Endothelial cell of umbilical vein (primary cell): ENCODE data around the gene CPNE2. TPM values are rescaled to one million over a fixed set of nuclear protein-coding genes. Genes with fewer than 3 reads are reported as not detected.

Experiments
- BruUV-seq: library from RNA; stranded (reverse); fragments of 400-500 nt; replicated peaks from 2 replicates; lab custom pipeline; 2021; lab: Mats Ljungman, UMichigan
- CTCF ChIA-PET: fragments of 300-600, 350-600 bp; sonication (Branson Sonifier 250); formaldehyde crosslinking; loops from one replicate; lab custom pipeline; 2021; ENCODE audit warnings: antibody characterized with exemption, inconsistent platforms; lab: Charles Lee
- POLR2A ChIA-PET: fragments of 300-600, 350-600 bp; sonication (Branson Sonifier 250); formaldehyde crosslinking; loops from one replicate; lab custom pipeline; 2021; ENCODE audit warnings: antibody characterized with exemption, inconsistent platforms; lab: Charles Lee
- DNase-seq: peaks from one replicate; pipeline ENCODE4 v3.0.0-alpha.2; 2011; ENCODE audit warnings: low read depth, low spot score
- FAIRE-seq: peaks from 2 replicates; lab custom pipeline; 2011; peaks lifted over from hg19 to GRCh38; lab: Jason Lieb, UNC
- H2AFZ ChIP-seq: 2 replicates; pipeline ENCODE4 v1.6.0; 2012; ENCODE audit warnings: low read depth, low read length, control low read depth, inconsistent platforms
- H3K27ac ChIP-seq: 2 replicates; pipeline ENCODE4 v1.5.1; 2011; ENCODE audit warnings: low read depth, mild to moderate bottlenecking, control low read depth, low read length, moderate library complexity; ENCODE audit not compliant: insufficient read depth
- H3K27me3 ChIP-seq, 2 experiments: 2 replicates each; pipeline versions ENCODE4 v1.6.0 to v1.6.1; 2011; ENCODE audit warnings: low read length in 2 of 2, mixed read lengths in 1 of 2; ENCODE audit not compliant: control insufficient read depth in 2 of 2, insufficient read depth in 2 of 2
- H3K36me3 ChIP-seq, 2 experiments: 2 replicates in 1 of 2; 3 replicates in 1 of 2; pipeline ENCODE4 v1.5.1; 2011; ENCODE audit warnings: low read length in 2 of 2, mild to moderate bottlenecking in 1 of 2, moderate library complexity in 1 of 2; ENCODE audit not compliant: control insufficient read depth in 2 of 2, insufficient read depth in 2 of 2; ENCODE audit errors: extremely low read depth in 1 of 2
- H3K4me1 ChIP-seq: 3 replicates; pipeline ENCODE4 v1.5.1; 2011; ENCODE audit warnings: mild to moderate bottlenecking, low read length; ENCODE audit not compliant: control insufficient read depth, insufficient read depth; ENCODE audit errors: extremely low read depth
- H3K4me2 ChIP-seq: 2 replicates; pipeline ENCODE4 v1.6.1; 2011; ENCODE audit warnings: low read length, control low read depth, mixed read lengths; ENCODE audit not compliant: insufficient read depth
- H3K4me3 ChIP-seq, 3 experiments: fragments of 200-600 bp in 1 of 3; sonication (generic), shearing (Covaris generic) in 1 of 3; replicated peaks in 1 of 3; 2 replicates each; pipeline ENCODE4 v1.5.1; 2011 to 2016; ENCODE audit warnings: control low read depth in 3 of 3, low read length in 3 of 3, mild to moderate bottlenecking in 2 of 3, inconsistent platforms in 1 of 3, low read depth in 1 of 3, moderate library complexity in 1 of 3; ENCODE audit not compliant: insufficient read depth in 1 of 3
- H3K79me2 ChIP-seq: 2 replicates; pipeline ENCODE4 v1.6.0; 2012; ENCODE audit warnings: low read length, inconsistent platforms; ENCODE audit not compliant: control insufficient read depth, insufficient read depth
- H3K9ac ChIP-seq: replicated peaks from 2 replicates; pipeline ENCODE3; 2011; ENCODE audit warnings: low read length, control low read depth; ENCODE audit not compliant: insufficient read depth; ENCODE audit errors: extremely low read depth
- H3K9me1 ChIP-seq: replicated peaks from 3 replicates; pipeline ENCODE4 v1.6.0; 2011; ENCODE audit warnings: mild to moderate bottlenecking, low read length; ENCODE audit not compliant: control insufficient read depth, insufficient read depth; ENCODE audit errors: extremely low read depth
- H3K9me3 ChIP-seq: replicated peaks from 2 replicates; pipeline ENCODE4 v1.5.1; 2012; ENCODE audit warnings: low read length, inconsistent platforms; ENCODE audit not compliant: control insufficient read depth, insufficient read depth
- H4K20me1 ChIP-seq: replicated peaks from 2 replicates; pipeline ENCODE3; 2011; ENCODE audit warnings: mild to moderate bottlenecking, low read length; ENCODE audit not compliant: control insufficient read depth, insufficient read depth; ENCODE audit errors: extremely low read depth
- CTCF ChIP-seq, 2 donors: IDR thresholded peaks; 1 replicate in 1 of 2; 2 replicates in 1 of 2; pipeline ENCODE4 v1.5.1; 2011; ENCODE audit warnings: low read length in 2 of 2, mild to moderate bottlenecking in 2 of 2, moderate library complexity in 2 of 2, control low read depth in 1 of 2, inconsistent platforms in 1 of 2, low read depth in 1 of 2; ENCODE audit not compliant: insufficient read depth in 1 of 2; ENCODE audit errors: extremely low read depth in 1 of 2
- EZH2 ChIP-seq: IDR thresholded peaks from 2 replicates; pipeline ENCODE4 v1.6.1; 2012; ENCODE audit warnings: borderline replicate concordance, low read depth, mild to moderate bottlenecking, moderate library complexity, low read length, inconsistent platforms; ENCODE audit not compliant: severe bottlenecking
- FOS ChIP-seq: IDR thresholded peaks from 2 replicates; pipeline ENCODE4 v1.6.1; 2011; ENCODE audit warnings: mild to moderate bottlenecking, low read length, moderate library complexity, borderline replicate concordance; ENCODE audit not compliant: insufficient read depth
- GATA2 ChIP-seq: IDR thresholded peaks from 2 replicates; pipeline ENCODE4 v1.7.0; 2011; ENCODE audit warnings: low read depth, mild to moderate bottlenecking, moderate library complexity, mixed read lengths, low read length; ENCODE audit not compliant: insufficient read length, insufficient read depth
- JUN ChIP-seq: IDR thresholded peaks from 2 replicates; pipeline ENCODE4 v1.6.1; 2011; ENCODE audit warnings: borderline replicate concordance, low read depth; ENCODE audit not compliant: insufficient read length, insufficient read depth
- MYC ChIP-seq: IDR thresholded peaks from one replicate; pipeline ENCODE4 v1.6.1; 2011; ENCODE audit warnings: mild to moderate bottlenecking, low read depth, low read length
- POLR2A ChIP-seq: IDR thresholded peaks from 2 replicates; pipeline ENCODE4 v1.6.1; 2012; ENCODE audit warnings: low read depth, mild to moderate bottlenecking, control low read depth, low read length
- POLR2AphosphoS5 ChIP-seq: IDR thresholded peaks from 2 replicates; pipeline ENCODE4 v1.6.1; 2012; ENCODE audit warnings: low read depth, mild to moderate bottlenecking, control low read depth, low read length, moderate library complexity; ENCODE audit not compliant: insufficient read depth
- dilution Hi-C: fragments of 300-500 bp; cut with MboI; formaldehyde crosslinking; loops from one replicate; pipeline ENCODE4 v1.15.0; 2019; ENCODE audit warnings: low sequenced_read_pairs; ENCODE audit not compliant: extremely low pct_ligation_motif_present
- intact Hi-C: fragments of 100-400 bp; cut with micrococcal nuclease; formaldehyde crosslinking; loops from one replicate; pipeline ENCODE4 v1.10.0; 2022
- polyA plus RNA-seq, 4 experiments: library from polyadenylated mRNA; depleted of rRNA in 3 of 4; stranded (reverse) in 3 of 4; unstranded in 1 of 4; fragments of >200 nt; gene quantifications; 2 replicates each; pipeline versions ENCODE4 v1.2.1 to v1.2.3, GENCODE V29; 2011 to 2012; ENCODE audit warnings: missing spikeins in 1 of 4
- total RNA-seq: library from RNA; stranded (reverse); gene quantifications from 2 replicates; pipeline ENCODE4 v1.2.3, GENCODE V29; 2021
- TF ChIP-seq, protein P1 (sequence below): IDR thresholded peaks from 2 replicates; pipeline ENCODE4 v1.6.1; 2011; ENCODE audit not compliant: insufficient read depth, insufficient read length

The CPNE2 gene
- total and polyA plus RNA-seq, 2 donors (not counting 3 experiments of a cell fraction or from before 2014, with no cell fraction given): 91.9 to 187 TPM

DNA sequence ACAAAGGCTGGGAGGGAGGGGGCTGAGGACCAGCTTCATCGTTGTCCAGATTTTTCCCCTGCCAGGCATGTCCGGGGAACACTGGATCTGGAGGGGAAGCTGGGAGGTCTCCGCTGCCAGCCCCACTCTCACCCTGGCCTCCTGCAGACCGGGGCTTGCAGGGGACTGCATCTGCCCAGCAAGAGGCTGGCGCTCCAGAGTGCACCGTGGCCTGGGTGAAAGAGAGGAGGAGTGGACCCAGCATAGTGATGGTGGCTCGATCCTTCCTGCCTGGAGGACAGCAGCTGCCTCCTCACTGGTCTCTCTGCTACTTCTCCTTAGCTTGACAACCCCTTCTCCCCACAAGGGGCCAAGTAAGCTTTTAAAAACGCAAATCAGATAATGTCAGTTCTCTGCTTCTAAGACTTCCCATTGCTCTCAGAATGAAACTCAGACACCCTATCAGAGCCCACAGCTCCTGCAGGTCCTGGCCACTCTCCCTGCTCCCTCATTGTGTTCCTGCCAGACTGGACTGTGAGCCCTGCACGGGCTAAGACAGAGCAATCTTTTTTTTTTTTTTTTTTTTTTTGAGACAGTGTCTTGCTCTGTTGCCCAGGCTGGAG, 15.0 kb downstream of the CPNE2 start:
- Histone ChIP-seq H3K4me1 (no peaks in the 10 kb centered on the region), H3K4me2 (no peak overlapping the region), H4K20me1 (no peaks in the 10 kb centered on the region), H3K27me3 (no peaks in the 10 kb centered on the region), H3K27ac (no peak overlapping the region), H3K9me1 (no peaks in the 10 kb centered on the region), H2AFZ (no peak overlapping the region), H3K9ac (no peak overlapping the region), H3K36me3 (no peaks in the 10 kb centered on the region), H3K79me2 (peaks cover 3% of the 10 kb centered on the region), H3K9me3 (no peaks in the 10 kb centered on the region), H3K4me3 (no peak overlapping the region)
- ChIA-PET POLR2A (interaction anchor here (0.7 kb wide), 1 partner anchor 13 kb away, joined by 9 read pairs; no protein-coding TSS in a partner anchor), CTCF (interaction anchor here (0.9 to 1.7 kb wide), 4 partner anchors 10 to 23 kb away, joined by 3 to 13 read pairs (median 4); partner anchors contain the start of gene CPNE2)
- dilution Hi-C loops: no loop called here
- no peak for FAIRE-seq
- TF ChIP-seq CTCF (IDR thresholded peaks at IDR 0.05; ENCODE audit: extremely low read depth in 1 of 2, insufficient read depth in 1 of 2, low read depth in 1 of 2, low read length in 2 of 2) (no peak), GATA2 (no peak), POLR2A (no peak), EZH2 (no peak), JUN (no peak), POLR2AphosphoS5 (no peak), MYC (no peak), FOS (no peak)
- TF ChIP-seq, protein P1, sequence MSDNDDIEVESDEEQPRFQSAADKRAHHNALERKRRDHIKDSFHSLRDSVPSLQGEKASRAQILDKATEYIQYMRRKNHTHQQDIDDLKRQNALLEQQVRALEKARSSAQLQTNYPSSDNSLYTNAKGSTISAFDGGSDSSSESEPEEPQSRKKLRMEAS: no peak
- no peak for DNase-seq
- intact Hi-C loops: no loop called here
- BruUV-seq: no TSS peak
